Measurements from ENCODE around the gene MAGEF1. TPM values are rescaled to one million over a fixed set of nuclear protein-coding genes. Genes with fewer than 3 reads are reported as not detected.

The MAGEF1 gene
- polyA plus RNA-seq, 1 donor: 74.6 TPM

DNA sequence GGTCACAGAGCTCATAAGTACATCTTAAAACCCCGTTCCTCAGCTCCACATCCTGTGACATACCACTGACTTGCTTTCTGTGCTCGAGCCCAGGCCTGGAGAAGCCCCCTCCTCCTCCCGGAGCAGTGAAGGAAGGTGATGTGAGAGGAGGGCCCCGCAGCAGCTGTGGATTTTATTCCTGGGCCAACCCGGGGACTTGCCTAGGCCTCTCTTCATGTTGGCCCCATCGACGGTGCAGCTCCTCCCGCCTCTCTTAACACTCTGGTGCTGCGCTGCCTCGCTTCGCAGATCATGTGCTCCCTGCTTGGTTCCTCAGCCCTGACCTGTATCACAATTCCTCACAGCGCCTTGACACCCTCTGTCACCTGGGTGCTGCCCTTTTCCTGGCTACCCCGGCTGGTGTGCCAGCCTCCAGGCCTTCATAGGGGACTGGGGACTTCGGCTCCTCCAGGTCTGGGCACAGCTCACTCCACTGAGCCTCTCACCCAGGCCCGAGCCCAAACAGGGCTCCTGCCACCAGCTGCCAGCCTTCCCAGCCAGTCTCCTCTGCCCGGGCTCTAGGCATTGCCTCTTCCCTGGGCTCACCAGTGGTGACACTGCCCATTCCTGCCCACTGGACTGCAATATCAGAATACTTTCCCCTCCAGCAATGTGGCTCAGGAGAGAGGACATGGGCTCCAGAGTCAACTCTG is 21.5 kb downstream of the MAGEF1 start:
- DNase-seq (ENCODE audit: low read depth): no peak

DNA sequence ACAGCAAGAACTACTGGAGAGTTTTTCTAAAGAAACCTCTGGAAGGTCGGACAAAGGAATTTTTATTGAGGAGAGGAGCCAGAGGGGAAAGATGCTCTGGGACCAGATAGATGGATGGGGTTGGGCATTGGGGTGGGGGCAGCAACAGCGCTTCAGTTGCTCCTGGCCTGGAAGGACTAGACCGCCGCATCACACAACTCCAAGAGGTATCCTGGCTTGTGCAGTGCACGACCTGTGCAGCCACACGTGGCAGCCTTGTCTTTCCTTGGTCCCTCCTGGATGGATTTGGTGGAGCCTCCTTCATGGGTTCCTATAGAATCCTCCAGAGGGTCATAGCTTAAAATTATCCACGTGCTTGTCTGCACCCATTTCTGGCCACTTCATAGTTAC is 23.0 kb downstream of the MAGEF1 start:
- DNase-seq (ENCODE audit: low read depth): no peak

DNA sequence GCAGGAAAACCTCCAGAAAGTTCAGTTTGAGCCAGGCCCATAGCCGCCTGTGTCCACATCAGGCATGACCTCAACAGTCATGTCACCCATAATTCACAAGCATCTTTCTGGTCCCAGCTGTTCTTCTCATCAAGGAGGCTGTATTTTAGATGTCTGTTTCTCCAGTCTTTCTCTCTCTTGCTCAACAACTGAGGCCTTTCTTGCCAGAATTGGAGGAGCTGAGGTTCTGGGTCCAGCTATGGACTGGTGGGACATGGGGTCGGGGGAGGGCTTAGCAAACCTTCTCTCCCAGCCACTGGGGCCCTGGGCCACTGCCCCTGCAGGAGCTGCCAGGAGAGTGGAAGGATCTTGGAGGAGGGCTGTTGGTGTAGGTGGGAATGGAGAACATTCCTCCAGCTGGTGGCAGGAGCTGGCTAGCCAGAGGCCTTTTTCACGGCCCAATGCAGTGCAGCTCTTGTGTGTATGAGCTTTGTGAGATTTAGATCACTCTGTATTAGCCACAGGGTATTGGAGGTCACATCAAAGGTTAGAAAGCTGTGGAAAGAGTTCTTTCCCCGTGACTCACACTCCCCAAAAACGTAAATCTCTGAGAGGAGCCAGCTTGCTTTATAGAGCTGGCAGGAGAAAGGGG is 23.5 kb downstream of the MAGEF1 start:
- no peak for DNase-seq (ENCODE audit: low read depth)

DNA sequence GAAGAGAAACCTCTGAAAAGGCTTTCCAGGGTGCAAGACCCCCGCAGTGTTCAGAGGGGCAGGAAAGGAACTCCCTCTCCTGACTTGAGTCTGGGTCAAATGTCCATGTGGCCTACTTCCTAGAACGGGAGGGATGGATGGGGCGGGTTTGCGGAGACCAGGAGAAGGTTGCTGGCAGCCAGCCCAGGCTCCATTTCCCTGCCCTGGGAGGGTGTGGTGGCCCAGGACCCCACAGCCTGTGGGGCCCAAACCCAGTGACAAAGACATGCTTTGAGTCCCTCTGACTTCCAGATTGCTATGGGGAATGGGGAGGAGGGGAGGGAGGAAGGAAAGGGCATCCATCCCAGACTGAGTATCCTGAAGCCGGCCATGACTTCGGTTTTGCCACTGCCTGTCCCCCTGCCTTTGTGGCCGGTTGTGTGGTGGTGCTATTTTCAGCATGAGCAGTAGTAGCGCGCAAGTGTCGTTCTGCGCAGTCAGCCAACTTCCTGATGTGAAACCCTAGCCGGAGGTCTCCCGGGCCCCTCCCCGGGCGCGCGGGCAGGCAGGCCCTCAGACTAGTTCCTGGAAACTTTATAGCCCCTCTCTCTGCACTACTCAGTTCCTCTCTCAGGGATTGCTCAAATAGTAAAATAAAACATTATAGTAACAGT is 24.4 kb downstream of the MAGEF1 start:
- DNase-seq (ENCODE audit: low read depth): no peak

DNA sequence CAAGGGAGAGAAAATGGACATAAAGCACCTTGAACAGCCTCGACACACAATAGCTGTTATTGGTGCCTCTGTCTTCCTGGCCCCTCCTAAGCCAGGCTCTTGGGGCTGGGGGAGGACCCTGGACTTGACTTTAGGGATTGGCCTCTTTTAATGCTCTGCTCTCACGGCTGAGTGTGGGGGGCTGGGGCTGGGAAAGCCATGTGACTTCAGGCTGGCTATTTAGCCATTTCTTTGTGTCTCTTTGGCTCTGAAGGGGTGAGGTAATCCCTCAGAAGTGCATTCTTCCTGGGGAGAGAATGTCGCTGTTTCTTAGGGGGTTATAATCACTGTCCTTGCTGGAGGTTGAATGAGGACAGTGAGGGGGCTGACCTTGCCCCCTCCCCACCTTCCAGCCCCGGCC is 26.2 kb downstream of the MAGEF1 start:
- DNase-seq (ENCODE audit: low read depth): no peak

DNA sequence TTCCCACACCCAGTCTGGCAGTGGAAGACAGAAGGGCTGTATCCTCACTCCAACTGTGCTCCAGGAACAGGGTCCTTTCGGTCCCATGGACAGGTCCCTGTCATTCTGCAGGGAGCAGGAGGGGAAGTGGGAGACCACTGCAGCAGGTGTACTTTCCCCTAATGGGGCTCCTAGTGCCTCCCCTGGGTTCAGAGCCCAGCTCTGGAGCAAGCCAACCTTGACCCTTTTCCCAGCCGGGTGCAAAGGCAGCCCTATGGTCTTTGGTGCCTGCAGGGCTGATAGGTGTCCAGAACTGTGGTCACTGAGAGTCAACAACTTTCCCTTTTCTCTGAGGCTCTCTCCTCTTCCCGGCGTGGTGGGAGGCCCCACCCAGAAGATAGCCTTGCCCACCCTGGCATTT is 26.8 kb downstream of the MAGEF1 start:
- DNase-seq (ENCODE audit: low read depth): no peak

DNA sequence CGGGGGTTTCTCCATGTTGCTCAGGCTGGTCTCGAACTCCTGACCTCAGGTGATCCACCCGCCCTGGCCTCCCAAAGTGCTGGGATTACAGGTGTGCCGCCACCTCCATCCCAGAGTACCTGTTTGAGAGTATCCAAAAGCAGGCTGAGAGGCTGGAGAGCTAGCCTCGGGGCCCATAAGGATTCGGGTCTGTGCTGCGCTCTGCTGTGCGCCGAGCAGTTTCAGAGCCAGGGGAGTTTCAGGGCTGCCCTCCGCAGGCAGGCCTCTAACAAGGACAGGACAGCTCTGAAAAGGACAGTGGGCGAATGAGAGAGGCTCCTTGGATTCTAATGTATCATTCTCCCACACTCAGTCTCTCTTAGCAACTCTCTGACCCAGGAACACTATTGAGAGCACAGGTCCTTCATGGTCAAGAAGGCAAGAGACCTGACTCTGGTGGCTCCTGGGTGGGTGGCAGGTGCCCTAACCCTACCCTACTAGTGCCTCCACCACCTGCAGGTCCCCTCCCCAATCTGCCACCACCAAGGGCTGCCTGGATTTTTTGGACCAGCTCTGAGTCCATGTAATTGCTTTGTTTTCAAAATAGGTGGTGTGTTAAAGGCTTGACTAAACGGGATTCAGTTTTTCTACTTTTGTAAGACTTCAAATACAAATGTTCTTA is 27.8 kb downstream of the MAGEF1 start:
- no peak for DNase-seq (ENCODE audit: low read depth)

DNA sequence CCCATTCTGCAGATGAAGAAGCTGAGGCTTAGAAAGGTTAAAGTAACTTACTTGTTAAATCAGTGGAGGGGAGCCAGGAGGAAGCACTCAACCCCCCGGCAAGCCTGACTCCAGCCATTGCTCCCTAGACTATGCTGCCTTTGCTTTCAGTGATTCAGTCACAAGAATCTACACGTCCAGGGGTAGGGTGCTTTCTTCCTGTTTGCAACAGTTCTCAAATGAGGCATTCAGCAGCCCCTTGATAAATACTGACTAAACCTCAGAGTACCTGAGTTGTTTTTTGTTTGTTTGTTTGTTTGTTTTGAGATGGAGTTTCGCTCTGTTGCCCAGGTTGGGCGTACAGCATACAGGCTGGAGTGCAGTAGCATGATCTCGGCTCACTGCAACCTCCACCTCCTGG is 28.6 kb downstream of the MAGEF1 start:
- DNase-seq (ENCODE audit: low read depth): no peak

DNA sequence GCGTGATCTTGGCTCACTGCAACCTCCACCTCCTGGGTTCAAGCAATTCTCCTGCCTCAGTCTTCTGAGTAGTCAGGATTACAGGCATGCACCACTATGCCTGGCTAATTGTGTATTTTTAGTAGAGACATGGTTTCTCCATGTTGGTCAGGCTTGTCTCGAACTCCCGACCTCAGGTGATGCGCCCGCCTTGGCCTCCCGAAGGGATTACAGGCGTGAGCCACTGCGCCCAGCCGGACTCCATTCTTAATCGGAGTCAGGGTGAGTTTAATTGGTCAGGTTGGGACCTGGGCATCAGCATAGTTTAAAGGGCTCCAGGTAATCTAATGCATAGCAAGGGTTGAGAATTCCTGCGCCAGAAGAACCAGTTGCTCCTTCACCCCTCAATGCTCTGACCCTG is 29.2 kb downstream of the MAGEF1 start:
- DNase-seq (ENCODE audit: low read depth): no peak

DNA sequence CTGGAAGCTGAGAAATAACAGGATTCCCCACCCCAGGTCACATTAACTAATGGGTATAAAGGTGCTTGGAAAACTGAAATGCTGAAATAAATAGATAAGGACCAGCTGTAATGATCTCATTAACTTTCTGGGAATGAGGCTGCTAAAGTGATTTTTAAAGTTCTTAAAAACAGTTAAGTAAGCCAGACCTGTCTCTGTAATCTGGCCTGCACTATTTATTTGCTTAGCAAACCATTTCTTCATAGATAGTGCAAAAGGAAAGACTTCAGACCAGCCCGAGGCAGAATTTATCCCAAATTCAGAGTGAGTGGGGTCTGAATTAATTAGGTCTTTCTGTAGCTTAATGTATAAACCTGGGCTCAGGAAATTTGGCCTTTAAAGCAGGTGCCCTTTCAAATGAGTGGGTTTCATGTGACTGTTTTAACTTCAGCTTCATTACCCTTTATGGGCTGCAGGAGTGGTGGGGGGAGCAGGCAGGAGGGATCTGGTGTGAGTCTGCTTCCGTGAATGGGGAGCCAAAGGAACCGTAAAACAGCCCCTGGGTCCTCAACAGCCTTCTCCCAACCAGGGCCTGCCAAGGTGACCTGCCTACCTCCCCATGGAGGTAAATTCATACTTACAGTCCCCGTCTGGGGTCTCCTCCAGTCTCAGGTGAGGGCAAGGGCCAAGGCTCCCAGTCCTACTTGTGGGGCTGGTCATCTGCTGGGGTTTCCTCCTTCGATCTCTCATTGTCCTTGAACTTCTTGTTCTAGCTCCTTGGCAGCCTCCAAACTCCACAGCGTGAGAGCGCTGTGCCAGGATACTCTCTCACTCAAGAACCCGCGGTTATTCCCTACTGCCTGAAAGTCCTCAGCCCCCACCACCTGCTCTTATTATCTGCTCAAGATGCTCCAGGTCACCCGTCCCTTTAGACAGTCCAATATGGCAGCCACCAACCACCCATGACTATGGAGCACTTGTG is 31.2 kb downstream of the MAGEF1 start:
- DNase-seq (ENCODE audit: low read depth): no peak

DNA sequence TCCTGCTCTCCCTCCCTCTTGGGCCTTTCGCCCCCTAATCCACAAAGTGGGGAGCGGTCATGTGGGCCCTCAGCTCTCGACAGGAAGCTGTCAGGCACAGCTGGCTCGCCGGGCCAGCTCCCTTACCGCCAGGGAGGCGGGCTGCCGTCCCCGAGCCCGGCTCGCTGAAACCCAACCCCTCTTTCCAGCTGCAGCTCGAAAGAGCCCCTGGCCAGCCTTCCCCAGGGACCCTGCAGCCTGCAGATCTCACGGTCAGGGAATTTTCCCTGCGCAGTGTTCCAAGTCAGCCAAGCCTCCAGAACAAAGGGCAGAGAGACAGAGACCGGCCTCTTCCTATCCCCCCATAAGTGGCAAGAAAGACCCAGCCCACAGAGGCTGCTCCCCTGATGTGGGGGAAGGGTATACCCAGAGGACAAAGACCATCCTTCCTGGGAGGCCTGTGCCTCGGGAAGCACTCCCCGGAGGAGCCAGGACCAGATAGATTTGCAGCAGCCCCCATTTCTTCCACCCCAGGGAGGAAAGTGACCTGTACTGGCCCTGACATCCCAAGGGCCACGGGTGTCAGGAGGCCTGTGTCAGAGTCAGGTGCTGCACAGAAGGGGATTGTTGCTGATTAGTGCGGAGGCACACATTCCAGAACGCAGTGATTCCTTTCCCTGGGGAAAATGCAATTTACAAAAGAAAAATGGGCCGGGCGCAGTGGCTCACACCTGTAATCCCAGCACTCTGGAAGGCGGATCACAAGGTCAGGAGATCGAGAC is 32.6 kb downstream of the MAGEF1 start:
- DNase-seq (ENCODE audit: low read depth): no peak

DNA sequence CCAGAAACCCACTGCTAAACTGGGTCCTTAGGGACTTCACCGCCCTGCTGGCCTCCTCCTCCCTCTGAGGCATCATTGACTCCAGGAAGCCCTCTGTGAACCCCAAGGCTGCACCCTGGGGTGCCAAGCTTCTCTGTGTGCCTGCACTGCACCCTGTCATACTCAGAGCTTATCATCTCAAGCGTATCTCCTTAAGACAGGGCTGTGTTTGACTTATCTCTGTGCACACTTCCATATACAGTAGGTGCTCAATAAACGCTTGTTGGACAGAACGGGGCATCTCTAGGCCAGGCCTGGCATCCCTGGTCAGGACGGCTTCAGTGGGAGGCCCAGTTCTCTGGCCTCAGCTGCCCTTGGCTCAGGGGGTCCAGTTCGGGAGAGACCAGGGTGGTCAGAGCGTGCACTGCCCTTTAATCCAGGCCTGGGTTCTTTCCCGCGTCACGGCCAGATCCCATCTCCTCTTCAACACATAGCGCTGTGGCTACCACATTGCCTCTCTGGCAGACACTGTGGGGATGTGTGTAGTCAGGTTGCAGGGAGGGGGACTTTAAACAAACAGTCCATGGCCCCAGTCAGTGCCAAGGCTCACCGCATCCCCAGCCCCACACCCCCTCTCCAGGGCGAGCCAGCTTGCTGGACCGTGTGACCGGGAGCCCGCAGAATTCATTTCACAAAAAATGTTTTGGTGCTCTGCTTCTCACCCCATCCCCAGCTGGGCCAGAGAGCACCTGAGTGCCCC is 33.4 kb downstream of the MAGEF1 start:
- DNase-seq (ENCODE audit: low read depth): no peak

DNA sequence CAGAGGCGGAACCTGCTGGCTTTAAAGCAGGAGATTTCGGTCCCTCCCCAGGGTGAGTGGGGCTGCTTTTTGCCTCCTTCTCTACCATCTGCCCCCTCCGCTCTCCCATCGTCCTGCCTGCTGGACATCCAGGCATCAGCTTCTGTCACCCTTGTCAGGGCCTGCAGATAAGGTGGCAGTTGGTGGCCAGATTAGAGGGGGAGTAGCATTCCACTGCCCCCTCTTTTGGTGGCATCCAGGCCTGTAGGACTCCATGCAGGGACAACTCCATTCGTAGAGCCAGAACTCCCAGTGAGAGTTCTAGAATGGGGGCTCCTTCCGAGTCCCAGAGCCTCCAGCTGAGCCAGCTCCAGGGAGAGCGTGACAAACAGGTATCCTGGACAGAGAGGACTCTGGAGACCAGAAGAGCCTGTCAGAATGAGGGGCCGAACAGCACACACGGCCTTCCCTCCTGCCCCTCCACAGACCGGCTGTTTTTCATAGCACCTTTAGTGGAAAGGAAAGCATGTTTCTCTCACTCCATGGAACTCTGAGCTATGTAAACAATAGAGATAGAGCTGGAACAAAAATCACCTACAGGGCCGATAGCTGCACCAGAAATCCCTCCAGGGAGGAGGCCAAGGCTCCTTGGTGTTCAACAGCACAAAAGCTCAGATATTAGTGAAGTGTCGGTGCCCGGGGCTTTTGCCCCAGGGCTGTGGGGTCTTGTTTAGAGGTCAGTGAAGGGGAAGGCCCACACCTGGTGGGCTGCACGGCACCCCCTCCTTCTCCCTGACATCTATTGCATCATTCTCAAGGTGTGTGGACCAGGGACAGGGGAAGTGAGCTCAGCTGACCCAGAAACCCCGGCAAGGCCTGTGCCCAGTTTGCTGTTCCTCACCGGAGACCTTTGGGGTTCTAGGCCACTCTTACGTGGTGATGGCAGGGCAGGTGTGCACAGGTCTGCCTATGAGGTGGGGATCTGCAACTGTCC is 34.2 kb downstream of the MAGEF1 start:
- DNase-seq (ENCODE audit: low read depth): no peak

DNA sequence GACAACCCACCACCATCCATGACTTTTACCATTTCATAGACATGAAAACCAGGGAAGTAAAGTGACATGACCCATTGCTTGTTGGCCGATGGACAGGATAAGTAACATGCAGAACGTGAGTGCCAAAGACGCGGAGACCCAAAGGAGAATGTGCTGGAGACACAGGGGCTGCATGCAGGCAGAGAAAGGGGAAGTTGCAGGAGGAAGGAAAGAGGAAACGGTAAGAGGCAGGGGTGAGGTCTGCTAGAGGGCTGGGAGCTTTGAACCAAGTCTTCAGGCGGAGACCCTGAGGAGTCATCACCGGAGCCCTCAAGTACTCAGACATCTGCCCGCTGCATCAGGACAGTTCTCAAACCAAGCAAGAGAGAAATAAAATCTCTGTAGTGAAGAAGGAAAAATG is 34.9 kb downstream of the MAGEF1 start:
- DNase-seq (ENCODE audit: low read depth): no peak

DNA sequence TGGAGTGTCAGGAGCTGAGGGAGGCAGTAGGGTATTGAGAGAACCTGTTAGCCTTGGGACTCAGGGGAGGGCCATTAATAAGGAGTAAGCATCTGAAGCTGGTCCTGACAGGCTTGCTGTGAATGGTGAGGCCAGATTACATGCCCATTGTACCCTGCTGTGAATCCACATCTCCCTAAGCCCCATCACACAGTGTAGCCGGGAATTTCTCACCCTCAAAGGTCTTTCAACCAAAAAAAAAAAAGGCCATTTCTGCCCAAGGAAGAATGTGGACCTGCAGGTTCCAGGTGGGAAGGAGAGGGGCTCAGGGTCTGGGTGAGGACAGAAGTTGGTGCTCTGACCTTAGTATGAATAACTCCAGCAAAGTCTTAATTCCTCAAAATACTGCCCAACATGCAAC is 37.2 kb downstream of the MAGEF1 start:
- DNase-seq (ENCODE audit: low read depth): no peak

DNA sequence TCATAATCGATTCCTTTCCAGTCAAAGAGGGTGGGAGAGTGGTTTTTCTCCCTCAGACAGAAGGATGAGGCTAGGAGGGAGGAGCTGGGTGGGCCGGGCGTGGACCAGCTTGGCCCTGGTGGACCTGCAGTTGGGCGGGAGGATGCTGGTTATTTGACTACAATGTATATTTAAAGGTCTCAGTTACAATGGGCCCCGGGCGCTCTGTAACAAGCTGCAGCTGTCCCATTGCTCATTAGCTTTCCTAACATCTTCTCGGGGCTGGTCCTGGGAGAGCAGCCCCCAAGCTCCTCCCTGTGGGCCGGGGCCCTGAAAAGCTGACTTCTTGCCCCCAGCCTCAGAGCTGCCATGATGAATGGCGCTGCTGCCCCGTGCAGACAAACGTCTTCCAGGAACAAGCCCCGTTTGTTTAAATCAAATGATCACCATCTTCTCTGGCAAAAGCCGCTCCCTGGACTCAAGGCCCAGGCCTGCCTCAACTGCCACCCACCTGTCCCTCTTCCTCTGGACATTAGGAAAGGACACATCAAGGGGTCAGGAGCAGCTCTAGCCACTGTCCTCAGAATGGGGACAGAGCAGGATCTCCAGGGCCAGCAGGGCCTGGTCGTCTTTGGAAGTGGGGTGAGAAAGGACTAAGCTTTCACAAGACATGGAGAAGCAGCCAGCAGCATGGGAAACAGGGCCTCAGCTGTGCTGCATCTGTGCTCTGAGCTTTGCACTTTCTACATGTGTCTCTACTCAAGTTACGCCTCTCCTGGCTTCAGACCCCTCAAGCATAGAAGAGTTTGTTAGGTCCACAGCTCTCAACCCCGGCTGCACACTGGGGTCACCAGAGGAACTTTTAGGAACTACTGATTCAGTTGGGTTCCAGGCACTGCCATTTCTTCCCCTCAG is 38.6 kb downstream of the MAGEF1 start:
- no peak for DNase-seq (ENCODE audit: low read depth)

DNA sequence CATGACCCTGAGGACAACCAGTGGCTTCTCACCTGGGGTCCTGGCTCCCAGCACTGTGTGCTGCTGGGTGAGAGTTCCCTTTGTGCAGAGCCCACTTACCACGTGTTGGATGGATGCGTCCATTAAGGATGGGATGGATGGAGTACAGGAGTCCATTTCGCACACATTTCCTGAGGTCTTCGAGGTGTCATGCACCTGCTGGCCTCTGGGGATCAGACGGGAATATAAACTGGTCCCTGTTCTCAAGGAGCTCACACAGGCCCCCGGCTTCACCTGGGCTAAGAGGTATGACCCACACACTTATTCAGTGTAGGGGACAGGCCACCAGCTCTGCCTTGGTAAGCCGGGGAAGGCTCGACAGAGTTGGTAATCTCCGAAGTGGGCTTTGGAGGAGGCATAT is 39.5 kb downstream of the MAGEF1 start:
- no peak for DNase-seq (ENCODE audit: low read depth)

DNA sequence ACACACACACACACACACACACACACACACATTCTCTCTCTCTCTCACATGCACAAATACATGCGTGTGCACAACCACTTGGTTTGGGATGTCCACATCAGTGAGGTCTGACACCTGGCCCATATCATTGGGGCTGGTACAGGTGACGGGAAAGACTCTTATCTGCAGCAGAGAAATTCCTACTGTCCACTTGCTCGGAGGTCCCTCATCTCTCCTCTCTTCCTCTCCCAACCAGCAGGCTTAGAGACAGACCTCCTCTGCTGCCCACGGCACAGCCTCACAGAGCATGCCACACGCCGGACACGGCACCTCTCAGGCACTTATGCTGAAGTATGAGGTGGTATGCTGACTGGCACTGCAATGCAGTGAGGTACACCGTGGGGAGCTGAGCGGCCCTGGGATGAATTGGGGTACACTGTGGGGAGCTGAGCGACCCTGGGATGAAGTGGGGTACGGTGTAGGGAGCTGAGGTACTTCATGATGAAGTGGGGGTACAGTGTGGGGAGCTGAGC is 41.7 kb downstream of the MAGEF1 start:
- no peak for DNase-seq (ENCODE audit: low read depth)
